NB4 (cell line): ENCODE measurements around the gene RBM11.

Experiments used
- DNase-seq: peaks from one replicate; pipeline ENCODE4 v3.0.0; 2010; ENCODE audit warnings: low read depth
- H3K4me3 ChIP-seq: one replicate; pipeline ENCODE4 v1.5.1; 2011; ENCODE audit warnings: mild to moderate bottlenecking, low read depth, low read length, moderate library complexity
- MYC ChIP-seq: IDR thresholded peaks from 2 replicates; pipeline ENCODE4 v1.6.1; 2011; ENCODE audit warnings: low read depth, low read length
- POLR2A ChIP-seq: IDR thresholded peaks from 2 replicates; pipeline ENCODE4 v1.6.1; 2011; ENCODE audit warnings: mild to moderate bottlenecking; ENCODE audit not compliant: insufficient read length; ENCODE audit errors: extremely low read depth
- TF ChIP-seq, protein P1 (sequence below): IDR thresholded peaks from one replicate; pipeline ENCODE4 v1.5.1; 2012; ENCODE audit warnings: low read depth, low read length
- TF ChIP-seq, protein P2 (sequence below): IDR thresholded peaks from 2 replicates; pipeline ENCODE4 v1.6.1; 2011; ENCODE audit warnings: low read depth, low read length

RBM11 gene

DNA sequence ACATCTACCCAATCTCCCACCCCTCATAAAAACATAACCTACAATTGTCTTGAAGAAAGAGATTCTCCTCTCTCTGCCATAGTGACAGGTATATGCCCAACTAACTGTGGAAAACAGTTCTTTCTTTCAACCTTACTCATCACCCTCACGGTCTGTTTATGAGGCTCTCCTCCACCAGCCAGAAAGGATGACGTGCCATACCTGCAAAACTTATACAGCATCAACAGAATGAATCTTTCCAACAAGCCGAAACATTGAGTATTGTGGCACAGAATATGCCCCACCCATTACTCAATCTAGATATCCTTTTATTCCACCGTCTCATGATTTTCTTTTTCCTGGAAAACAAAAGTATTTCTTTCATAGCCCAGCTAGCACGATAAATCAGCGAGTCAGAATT is 55.7 kb downstream of the RBM11 start:
- H3K4me3 ChIP-seq = no peak overlapping the region
- DNase-seq = no peak
- TF ChIP-seq POLR2A (no peak), MYC (no peak)
- TF ChIP-seq, protein P1, sequence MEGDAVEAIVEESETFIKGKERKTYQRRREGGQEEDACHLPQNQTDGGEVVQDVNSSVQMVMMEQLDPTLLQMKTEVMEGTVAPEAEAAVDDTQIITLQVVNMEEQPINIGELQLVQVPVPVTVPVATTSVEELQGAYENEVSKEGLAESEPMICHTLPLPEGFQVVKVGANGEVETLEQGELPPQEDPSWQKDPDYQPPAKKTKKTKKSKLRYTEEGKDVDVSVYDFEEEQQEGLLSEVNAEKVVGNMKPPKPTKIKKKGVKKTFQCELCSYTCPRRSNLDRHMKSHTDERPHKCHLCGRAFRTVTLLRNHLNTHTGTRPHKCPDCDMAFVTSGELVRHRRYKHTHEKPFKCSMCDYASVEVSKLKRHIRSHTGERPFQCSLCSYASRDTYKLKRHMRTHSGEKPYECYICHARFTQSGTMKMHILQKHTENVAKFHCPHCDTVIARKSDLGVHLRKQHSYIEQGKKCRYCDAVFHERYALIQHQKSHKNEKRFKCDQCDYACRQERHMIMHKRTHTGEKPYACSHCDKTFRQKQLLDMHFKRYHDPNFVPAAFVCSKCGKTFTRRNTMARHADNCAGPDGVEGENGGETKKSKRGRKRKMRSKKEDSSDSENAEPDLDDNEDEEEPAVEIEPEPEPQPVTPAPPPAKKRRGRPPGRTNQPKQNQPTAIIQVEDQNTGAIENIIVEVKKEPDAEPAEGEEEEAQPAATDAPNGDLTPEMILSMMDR = no peak
- TF ChIP-seq, protein P2, sequence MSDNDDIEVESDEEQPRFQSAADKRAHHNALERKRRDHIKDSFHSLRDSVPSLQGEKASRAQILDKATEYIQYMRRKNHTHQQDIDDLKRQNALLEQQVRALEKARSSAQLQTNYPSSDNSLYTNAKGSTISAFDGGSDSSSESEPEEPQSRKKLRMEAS = no peak

DNA sequence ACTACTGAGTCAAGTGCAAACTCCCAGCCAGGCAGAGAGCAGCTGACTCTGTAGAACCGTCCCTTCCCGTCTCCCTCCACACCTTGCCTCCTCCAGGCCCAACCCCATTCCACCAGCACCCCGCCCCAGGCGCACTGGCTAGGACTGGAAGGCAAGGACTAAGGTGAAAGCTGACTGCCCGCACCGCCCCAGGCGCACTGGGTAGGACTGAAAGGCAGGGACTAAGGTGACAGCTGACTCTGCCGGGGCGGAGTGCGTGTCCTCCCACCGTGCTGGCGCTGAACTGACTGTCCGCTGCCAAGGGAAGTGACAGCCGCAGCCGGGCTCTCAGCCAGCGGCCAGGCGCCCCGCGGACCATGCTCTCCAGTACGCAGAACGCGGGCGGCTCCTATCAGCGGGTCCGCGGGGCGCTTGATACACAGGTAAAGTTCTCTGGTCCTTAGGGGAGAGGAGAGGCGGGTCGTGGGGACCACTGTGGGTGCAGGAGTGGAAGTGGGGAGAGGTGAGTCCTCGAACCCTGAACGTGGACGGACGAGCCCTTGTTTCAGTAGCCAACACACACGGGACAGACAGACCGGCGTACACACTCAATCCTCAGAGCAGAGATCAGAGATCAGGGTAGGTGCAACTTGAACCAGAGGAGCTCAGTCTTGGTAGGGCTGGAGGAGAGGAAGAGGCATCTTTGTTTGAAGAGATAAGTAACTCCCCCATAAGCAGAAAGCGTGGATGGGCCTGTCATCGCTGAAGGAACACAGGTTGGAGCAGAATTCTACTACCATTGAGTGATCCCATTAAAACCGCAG is 58.0 kb downstream of the RBM11 start:
- no peak for TF ChIP-seq POLR2A
- TF ChIP-seq, protein P1 = no peak
- no peak for TF ChIP-seq MYC
- TF ChIP-seq, protein P2 = no peak
- no peak overlapping the region for H3K4me3 ChIP-seq
- DNase-seq = no peak

DNA sequence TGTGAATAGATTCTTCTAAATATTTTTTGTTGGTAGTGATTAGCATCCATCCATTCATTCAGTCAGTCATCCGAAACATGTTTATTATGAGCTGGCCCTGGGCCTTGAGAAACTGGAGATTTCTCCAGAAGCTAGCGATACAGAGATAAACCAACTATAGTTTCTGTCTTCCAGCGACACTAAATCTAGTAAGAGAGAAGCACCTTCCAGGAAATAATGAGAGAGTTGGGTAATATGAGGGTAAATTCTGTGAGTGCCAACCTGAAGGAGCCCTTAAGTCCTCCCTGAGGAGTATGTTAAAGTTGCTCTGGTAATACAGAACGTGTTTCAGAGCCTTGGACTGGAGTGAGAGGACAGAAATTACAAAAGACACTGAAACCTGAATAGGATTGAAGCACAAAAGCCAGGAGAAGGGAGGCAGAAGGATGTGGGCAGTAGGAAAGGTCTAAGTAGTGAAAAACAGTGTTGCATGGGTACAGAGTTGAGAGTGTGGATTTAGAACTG is 59.8 kb downstream of the RBM11 start:
- H3K4me3 ChIP-seq = no peak overlapping the region
- no peak for TF ChIP-seq MYC
- DNase-seq = no peak
